GM12891 (cell line): Measurements from ENCODE around the gene CD300LG.

Experiments used
- POLR2A ChIP-seq: IDR thresholded peaks from 2 replicates; pipeline ENCODE4 v1.6.1; 2011; ENCODE audit warnings: low read depth, low read length, control low read depth
- POLR2AphosphoS5 ChIP-seq: IDR thresholded peaks from 2 replicates; pipeline ENCODE4 v1.6.1; 2011; ENCODE audit warnings: low read depth, low read length, control low read depth
- POU2F2 ChIP-seq: IDR thresholded peaks from 2 replicates; pipeline ENCODE4 v1.6.1; 2011; ENCODE audit warnings: low read depth, mild to moderate bottlenecking, control low read depth, low read length, moderate library complexity
- SPI1 ChIP-seq: IDR thresholded peaks from 2 replicates; pipeline ENCODE4 v1.6.1; 2011; ENCODE audit warnings: low read depth, low read length, control low read depth
- TAF1 ChIP-seq: IDR thresholded peaks from 2 replicates; pipeline ENCODE4 v1.6.1; 2011; ENCODE audit warnings: low read depth, low read length, control low read depth

GRCh38 chr17:43853546-43853945, 6.6 kb downstream of the CD300LG start:
- TF ChIP-seq POLR2A (no peak), POU2F2 (no peak), POLR2AphosphoS5 (no peak), TAF1 (no peak), SPI1 (no peak)
